HepG2 (cell line): ENCODE results near the gene MRPL43. TPM values are rescaled to one million over a fixed set of nuclear protein-coding genes. Genes with fewer than 3 reads are reported as not detected.
A peak's percentile ranks its signal among the peaks of the same experiment; 100 is the strongest.

Experiments used
- ATAC-seq: fragments of 200-7000 bp; cut with Tn5 transposase; 3 replicates; pipeline ENCODE4 v1.9.1; 2020; ENCODE audit warnings: mild to moderate bottlenecking, moderate library complexity
- BruUV-seq: library from RNA; stranded (reverse); fragments of 400-500 nt; replicated peaks from 2 replicates; lab custom pipeline; 2021; lab: Mats Ljungman, UMichigan
- CTCF ChIA-PET: fragments of 300-600 bp; formaldehyde crosslinking; extraction: SDS; loops from one replicate; lab custom pipeline; 2021; ENCODE audit warnings: low total read pairs, inconsistent platforms, low intra/inter-chr PET ratio; lab: Yijun Ruan, JAX
- POLR2A ChIA-PET: fragments of 350-600 bp; sonication (Branson Sonifier 250); formaldehyde crosslinking; loops from one replicate; lab custom pipeline; 2020; ENCODE audit warnings: antibody characterized with exemption, inconsistent platforms; lab: Yijun Ruan, JAX
- DNase-seq: peaks from one replicate; pipeline ENCODE4 v3.0.0-alpha.2; 2015; ENCODE audit warnings: low spot score
- FAIRE-seq: peaks from 3 replicates; lab custom pipeline; 2011; peaks lifted over from hg19 to GRCh38; lab: Jason Lieb, UNC
- H2AFZ ChIP-seq: one replicate; pipeline ENCODE4 v1.6.1; 2011; ENCODE audit warnings: low read length, inconsistent platforms
- H3K27ac ChIP-seq: fragments of 300-600 bp; 3 replicates; pipeline ENCODE4 v1.8.0; 2011; ENCODE audit warnings: mixed run types, mild to moderate bottlenecking, mixed read lengths, low read length, inconsistent platforms; ENCODE audit not compliant: insufficient read depth; ENCODE audit errors: extremely low read length
- H3K27me3 ChIP-seq, 2 experiments: fragments of 200-600 bp in 1 of 2; 2 replicates in 1 of 2; 3 replicates in 1 of 2; pipeline versions ENCODE4 v1.6.0 to v1.8.0; 2011; ENCODE audit warnings: low read length in 2 of 2, mild to moderate bottlenecking in 2 of 2, moderate library complexity in 2 of 2, inconsistent platforms in 1 of 2; ENCODE audit not compliant: insufficient read depth in 2 of 2, control insufficient read depth in 1 of 2
- H3K36me3 ChIP-seq, 2 experiments: fragments of 200-600 bp in 1 of 2; replicated peaks in 1 of 2; 2 replicates in 1 of 2; 3 replicates in 1 of 2; pipeline versions ENCODE4 v1.5.1 to v1.8.0; 2011; ENCODE audit warnings: low read length in 2 of 2, inconsistent platforms in 1 of 2; ENCODE audit not compliant: insufficient read depth in 2 of 2, control insufficient read depth in 1 of 2
- H3K4me1 ChIP-seq: 2 replicates; pipeline ENCODE4 v1.5.1; 2012; ENCODE audit warnings: low read length, inconsistent platforms; ENCODE audit not compliant: insufficient read depth
- H3K4me2 ChIP-seq: 2 replicates; pipeline ENCODE4 v1.6.0; 2011; ENCODE audit warnings: low read depth, low read length, inconsistent platforms
- H3K4me3 ChIP-seq, 3 experiments: fragments of 200-600 bp in 1 of 3; sonication (generic), shearing (Covaris generic) in 1 of 3; replicated peaks in 1 of 3; 2 replicates each; pipeline ENCODE4 v1.5.1; 2011 to 2016; ENCODE audit warnings: low read length in 3 of 3, inconsistent platforms in 2 of 3, low read depth in 2 of 3, mild to moderate bottlenecking in 2 of 3, control low read depth in 1 of 3, mixed read lengths in 1 of 3; ENCODE audit not compliant: insufficient read depth in 1 of 3
- H3K79me2 ChIP-seq: one replicate; pipeline ENCODE4 v1.6.1; 2011; ENCODE audit warnings: low read length, inconsistent platforms; ENCODE audit not compliant: insufficient read depth
- H3K9ac ChIP-seq: 2 replicates; pipeline ENCODE4 v1.6.0; 2011; ENCODE audit warnings: mild to moderate bottlenecking, low read depth, low read length, inconsistent platforms; ENCODE audit not compliant: insufficient read depth
- H3K9me3 ChIP-seq: 2 replicates; pipeline ENCODE4 v1.5.1; 2012; ENCODE audit warnings: mild to moderate bottlenecking, low read length
- H4K20me1 ChIP-seq: 2 replicates; pipeline ENCODE4 v1.6.0; 2011; ENCODE audit warnings: inconsistent platforms, mild to moderate bottlenecking, low read length, moderate library complexity; ENCODE audit not compliant: insufficient read depth
- ATF1 ChIP-seq: IDR thresholded peaks from 2 replicates; pipeline ENCODE4 v1.6.1; 2016; ENCODE audit warnings: mild to moderate bottlenecking, control low read depth
- BCL6 ChIP-seq: IDR thresholded peaks from 2 replicates; pipeline ENCODE4 v1.6.1; 2016; ENCODE audit warnings: missing genetic modification reagents, missing compliant biosample characterization
- ETV6 ChIP-seq: sonication (generic); formaldehyde crosslinking; conservative IDR thresholded peaks from 2 replicates; pipeline ENCODE4 v1.4.0; 2020; ENCODE audit warnings: missing genetic modification reagents
- FOXK1 ChIP-seq: sonication (generic); formaldehyde crosslinking; IDR thresholded peaks from 2 replicates; pipeline ENCODE4 v1.4.0; 2020; ENCODE audit warnings: low read depth, missing genetic modification reagents, borderline replicate concordance
- HOXA5 ChIP-seq: sonication (generic); formaldehyde crosslinking; IDR thresholded peaks from 2 replicates; pipeline ENCODE4 v1.4.0; 2020; ENCODE audit warnings: missing genetic modification reagents
- KDM5B ChIP-seq: sonication (generic); formaldehyde crosslinking; IDR thresholded peaks from 2 replicates; pipeline ENCODE4 v1.4.0; 2020; ENCODE audit warnings: missing genetic modification reagents, mild to moderate bottlenecking, borderline replicate concordance
- KLF12 ChIP-seq: sonication (generic); formaldehyde crosslinking; IDR thresholded peaks from 2 replicates; pipeline ENCODE4 v1.4.0; 2020; ENCODE audit warnings: missing genetic modification reagents, borderline replicate concordance
- NFIC ChIP-seq: IDR thresholded peaks from 2 replicates; pipeline ENCODE4 v1.6.1; 2012; ENCODE audit warnings: mild to moderate bottlenecking, low read length, inconsistent platforms
- TBL1XR1 ChIP-seq: fragments of 150-350 bp; IDR thresholded peaks from 2 replicates; pipeline ENCODE4 v1.6.1; 2014; ENCODE audit warnings: borderline replicate concordance, low read length; ENCODE audit not compliant: partially characterized antibody
- TP53 ChIP-seq: sonication (generic); formaldehyde crosslinking; conservative IDR thresholded peaks from 2 replicates; pipeline ENCODE4 v1.4.0; 2020; ENCODE audit warnings: missing genetic modification reagents
- ZMYM2 ChIP-seq: sonication (generic); formaldehyde crosslinking; IDR thresholded peaks from 2 replicates; pipeline ENCODE4 v1.8.0; 2022; ENCODE audit warnings: mild to moderate bottlenecking, missing genetic modification reagents
- ZNF124 ChIP-seq: sonication (generic); formaldehyde crosslinking; IDR thresholded peaks from 2 replicates; pipeline ENCODE4 v1.4.0; 2020; ENCODE audit warnings: missing genetic modification reagents
- ZSCAN12 ChIP-seq: sonication (generic); formaldehyde crosslinking; IDR thresholded peaks from 2 replicates; pipeline ENCODE4 v1.9.0; 2021; ENCODE audit warnings: mild to moderate bottlenecking, missing genetic modification reagents
- WGBS: methylation state at CpG from one replicate; pipeline ENCODE4 v1.1.6; 2017; ENCODE audit warnings: low lambda C conversion rate; 5-methylcytosine and 5-hydroxymethylcytosine counted together
- in situ Hi-C: cut with HindIII; loops from 2 replicates; pipeline ENCODE4 v1.10.0; 2017; ENCODE audit warnings: low pct_unique_long_range_greater_than_20kb; ENCODE audit not compliant: extremely low pct_ligation_motif_present
- intact Hi-C: fragments of 100-400 bp; cut with micrococcal nuclease; formaldehyde crosslinking; loops from one replicate; pipeline ENCODE4 v1.10.0; 2022; ENCODE audit not compliant: unreplicated experiment
- polyA plus RNA-seq, 8 experiments: library from polyadenylated mRNA; depleted of rRNA in 3 of 8; stranded (reverse) in 7 of 8; unstranded in 1 of 8; fragments of >200 nt; fragmentation: Illumina TruSeq in 4 of 8; extraction: Trizol in 4 of 8; gene quantifications; 2 replicates each; pipeline versions ENCODE4 v1.2.1 to v1.2.3, GENCODE V29; 2011 to 2016; ENCODE audit warnings: low read depth in 4 of 8, missing spikeins in 1 of 8, mixed read lengths in 1 of 8; ENCODE audit not compliant: insufficient read depth in 1 of 8
- total RNA-seq, 5 experiments: library from RNA; depleted of rRNA; stranded (reverse); fragments of >200 nt; fragmentation: Illumina TruSeq; extraction: Trizol; gene quantifications; 2 replicates each; pipeline ENCODE4 v1.2.3, GENCODE V29; 2016; ENCODE audit warnings: low read depth in 1 of 5
- TF ChIP-seq, protein P1 (sequence below): IDR thresholded peaks from 2 replicates; pipeline ENCODE4 v1.6.1; 2016
- TF ChIP-seq, protein P2 (sequence below): sonication (generic); formaldehyde crosslinking; IDR thresholded peaks from 2 replicates; pipeline ENCODE4 v1.4.0; 2020; ENCODE audit warnings: mild to moderate bottlenecking, missing genetic modification reagents, borderline replicate concordance
- TF ChIP-seq, protein P3 (sequence below): fragments of 450-650 bp; IDR thresholded peaks from 2 replicates; pipeline ENCODE4 v1.6.1; 2016

MRPL43 gene
- total and polyA plus RNA-seq, 2 of the 13 experiments (the other 11 are each of a cell fraction or from before 2014, with no cell fraction given): 71.0 to 73.7 TPM

- CTCF ChIA-PET: interaction anchor here (0.9 to 1.3 kb wide), 4 partner anchors 17 to 42 kb away, joined by 3 to 4 read pairs (median 3); no protein-coding TSS in a partner anchor
- peak; percentile 82 for ATAC-seq
- intact Hi-C loops: loop anchor here (1.0 to 2.0 kb wide), 2 partner anchors 16 to 42 kb away; partner anchors contain the start of genes MRPL43 and TWNK
- Histone ChIP-seq H3K27me3 (no peaks in the 10 kb centered on the region; a peak in 1 of 5 replicates), H3K4me1 (peaks cover 82% of the 10 kb centered on the region), H4K20me1 (no peaks in the 10 kb centered on the region), H3K9me3 (no peaks in the 10 kb centered on the region), H3K9ac (peak overlapping the region; percentile 65), H3K27ac (peak overlapping the region; percentile 96), H3K36me3 (peaks cover 16 to 32% of the 10 kb centered on the region in 2 experiments), H3K4me3 (peak overlapping the region; percentile 84 to 96 (median 94)), H3K4me2 (peak overlapping the region; percentile 98), H3K79me2 (peaks cover 45% of the 10 kb centered on the region), H2AFZ (no peak overlapping the region)
- no TSS peak for BruUV-seq
- peak; percentile 100 for FAIRE-seq
- peak; percentile 99 for DNase-seq
- POLR2A ChIA-PET: interaction anchor here (0.6 to 12.6 kb wide), 7 partner anchors 20 to 90 kb away, joined by 3 to 277 read pairs (median 5); partner anchors contain the start of genes KAZALD1, LZTS2, MRPL43 and SLF2
- WGBS: 3% methylated on average over 3 of the region's 4 CpGs
- in situ Hi-C loops: no loop called here
- TF ChIP-seq ZNF124 (CRISPR knock-in tag): peak; percentile 76
- peak; percentile 59; the same call in 1 of the 2 replicates for TF ChIP-seq ETV6
- 0 out of 2 replicates have a peak, but pooled peaks have one; percentile 42 for TF ChIP-seq ZMYM2
- TF ChIP-seq NFIC: no peak
- no peak for TF ChIP-seq HOXA5 (CRISPR knock-in tag)
- no peak; the same call in 1 of the 2 replicates for TF ChIP-seq ATF1 (CRISPR knock-in tag)
- peak; percentile 44; the same call in 1 of the 2 replicates for TF ChIP-seq KDM5B
- no peak for TF ChIP-seq ZSCAN12
- TF ChIP-seq, protein P1, sequence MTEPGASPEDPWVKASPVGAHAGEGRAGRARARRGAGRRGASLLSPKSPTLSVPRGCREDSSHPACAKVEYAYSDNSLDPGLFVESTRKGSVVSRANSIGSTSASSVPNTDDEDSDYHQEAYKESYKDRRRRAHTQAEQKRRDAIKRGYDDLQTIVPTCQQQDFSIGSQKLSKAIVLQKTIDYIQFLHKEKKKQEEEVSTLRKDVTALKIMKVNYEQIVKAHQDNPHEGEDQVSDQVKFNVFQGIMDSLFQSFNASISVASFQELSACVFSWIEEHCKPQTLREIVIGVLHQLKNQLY (CRISPR knock-in tag): peak; percentile 92
- TF ChIP-seq, protein P2, sequence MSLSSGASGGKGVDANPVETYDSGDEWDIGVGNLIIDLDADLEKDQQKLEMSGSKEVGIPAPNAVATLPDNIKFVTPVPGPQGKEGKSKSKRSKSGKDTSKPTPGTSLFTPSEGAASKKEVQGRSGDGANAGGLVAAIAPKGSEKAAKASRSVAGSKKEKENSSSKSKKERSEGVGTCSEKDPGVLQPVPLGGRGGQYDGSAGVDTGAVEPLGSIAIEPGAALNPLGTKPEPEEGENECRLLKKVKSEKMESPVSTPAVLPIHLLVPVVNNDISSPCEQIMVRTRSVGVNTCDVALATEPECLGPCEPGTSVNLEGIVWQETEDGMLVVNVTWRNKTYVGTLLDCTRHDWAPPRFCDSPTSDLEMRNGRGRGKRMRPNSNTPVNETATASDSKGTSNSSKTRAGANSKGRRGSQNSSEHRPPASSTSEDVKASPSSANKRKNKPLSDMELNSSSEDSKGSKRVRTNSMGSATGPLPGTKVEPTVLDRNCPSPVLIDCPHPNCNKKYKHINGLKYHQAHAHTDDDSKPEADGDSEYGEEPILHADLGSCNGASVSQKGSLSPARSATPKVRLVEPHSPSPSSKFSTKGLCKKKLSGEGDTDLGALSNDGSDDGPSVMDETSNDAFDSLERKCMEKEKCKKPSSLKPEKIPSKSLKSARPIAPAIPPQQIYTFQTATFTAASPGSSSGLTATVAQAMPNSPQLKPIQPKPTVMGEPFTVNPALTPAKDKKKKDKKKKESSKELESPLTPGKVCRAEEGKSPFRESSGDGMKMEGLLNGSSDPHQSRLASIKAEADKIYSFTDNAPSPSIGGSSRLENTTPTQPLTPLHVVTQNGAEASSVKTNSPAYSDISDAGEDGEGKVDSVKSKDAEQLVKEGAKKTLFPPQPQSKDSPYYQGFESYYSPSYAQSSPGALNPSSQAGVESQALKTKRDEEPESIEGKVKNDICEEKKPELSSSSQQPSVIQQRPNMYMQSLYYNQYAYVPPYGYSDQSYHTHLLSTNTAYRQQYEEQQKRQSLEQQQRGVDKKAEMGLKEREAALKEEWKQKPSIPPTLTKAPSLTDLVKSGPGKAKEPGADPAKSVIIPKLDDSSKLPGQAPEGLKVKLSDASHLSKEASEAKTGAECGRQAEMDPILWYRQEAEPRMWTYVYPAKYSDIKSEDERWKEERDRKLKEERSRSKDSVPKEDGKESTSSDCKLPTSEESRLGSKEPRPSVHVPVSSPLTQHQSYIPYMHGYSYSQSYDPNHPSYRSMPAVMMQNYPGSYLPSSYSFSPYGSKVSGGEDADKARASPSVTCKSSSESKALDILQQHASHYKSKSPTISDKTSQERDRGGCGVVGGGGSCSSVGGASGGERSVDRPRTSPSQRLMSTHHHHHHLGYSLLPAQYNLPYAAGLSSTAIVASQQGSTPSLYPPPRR (CRISPR knock-in tag): peak; percentile 89; the same call in 1 of the 2 replicates
- TF ChIP-seq, protein P3, sequence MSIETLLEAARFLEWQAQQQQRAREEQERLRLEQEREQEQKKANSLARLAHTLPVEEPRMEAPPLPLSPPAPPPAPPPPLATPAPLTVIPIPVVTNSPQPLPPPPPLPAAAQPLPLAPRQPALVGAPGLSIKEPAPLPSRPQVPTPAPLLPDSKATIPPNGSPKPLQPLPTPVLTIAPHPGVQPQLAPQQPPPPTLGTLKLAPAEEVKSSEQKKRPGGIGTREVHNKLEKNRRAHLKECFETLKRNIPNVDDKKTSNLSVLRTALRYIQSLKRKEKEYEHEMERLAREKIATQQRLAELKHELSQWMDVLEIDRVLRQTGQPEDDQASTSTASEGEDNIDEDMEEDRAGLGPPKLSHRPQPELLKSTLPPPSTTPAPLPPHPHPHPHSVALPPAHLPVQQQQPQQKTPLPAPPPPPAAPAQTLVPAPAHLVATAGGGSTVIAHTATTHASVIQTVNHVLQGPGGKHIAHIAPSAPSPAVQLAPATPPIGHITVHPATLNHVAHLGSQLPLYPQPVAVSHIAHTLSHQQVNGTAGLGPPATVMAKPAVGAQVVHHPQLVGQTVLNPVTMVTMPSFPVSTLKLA: peak; percentile 91
- peak; percentile 92 for TF ChIP-seq BCL6 (CRISPR knock-in tag)
- no peak for TF ChIP-seq TBL1XR1
- TF ChIP-seq KLF12: peak; percentile 91; the same call in 1 of the 2 replicates
- TF ChIP-seq FOXK1 (CRISPR knock-in tag): peak; percentile 94; the same call in 1 of the 2 replicates
- TF ChIP-seq TP53: no peak
Measured at GRCh38 chr10:100970914-100971811, 16.1 kb downstream of the MRPL43 start.
